ENCODE measurements around the gene STOX1.

Gene STOX1

GRCh38 chr10:68826764-68827591 lies at the start of gene STOX1:
TSS of gene STOX1 (plus strand) at chr10:68827531. CDS start at chr10:68827624, 93 bp downstream.
- peaks cover 6% of the 10 kb centered on the region for H3K4me1 ChIP-seq (ENCODE audit: control insufficient read depth, insufficient read depth, low read length)
- H3K27ac ChIP-seq (ENCODE audit: low read length), result no peak within 1 kb of the TSS

GRCh38 chr10:68781613-68782574 lies 45.4 kb upstream of the STOX1 start:
- Histone ChIP-seq H3K9ac (ENCODE audit: low read length in 2 of 2) (no peak overlapping the region), H3K36me3 (ENCODE audit: control insufficient read depth in 2 of 2, insufficient read depth in 2 of 2, low read length in 2 of 2) (peaks cover 26 to 35% of the 10 kb centered on the region in 2 donors), H3K4me3 (ENCODE audit: low read length in 2 of 2) (no peak overlapping the region), H3K4me1 (ENCODE audit: control insufficient read depth, insufficient read depth, low read length) (no peaks in the 10 kb centered on the region), H3K9me3 (ENCODE audit: control insufficient read depth in 2 of 2, low read length in 2 of 2) (no peaks in the 10 kb centered on the region), H3K27me3 (ENCODE audit: control insufficient read depth in 1 of 2, insufficient read depth in 2 of 2, low read length in 2 of 2) (no peaks in the 10 kb centered on the region), H3K27ac (ENCODE audit: low read length) (no peak overlapping the region)

More at GRCh38 chr10:68826764-68827591, at the start of gene STOX1:
- Histone ChIP-seq H3K4me3 (ENCODE audit: low read length in 2 of 2) (peak within 1 kb of the TSS; percentile 4 to 81), H3K27me3 (ENCODE audit: control insufficient read depth in 1 of 2, insufficient read depth in 2 of 2, low read length in 2 of 2) (no peaks in the 10 kb centered on the region), H3K9ac (ENCODE audit: low read length in 2 of 2) (peak within 1 kb of the TSS; percentile 11 to 68), H3K9me3 (ENCODE audit: control insufficient read depth in 2 of 2, low read length in 2 of 2) (no peaks in the 10 kb centered on the region), H3K36me3 (ENCODE audit: control insufficient read depth in 2 of 2, insufficient read depth in 2 of 2, low read length in 2 of 2) (no peaks in the 10 kb centered on the region)

- Histone ChIP-seq H3K9me3 (ENCODE audit: control insufficient read depth in 2 of 2, low read length in 2 of 2) (no peaks in the 10 kb centered on the region), H3K4me3 (ENCODE audit: low read length in 2 of 2) (no peak overlapping the region), H3K27me3 (ENCODE audit: control insufficient read depth in 1 of 2, insufficient read depth in 2 of 2, low read length in 2 of 2) (no peaks in the 10 kb centered on the region), H3K27ac (ENCODE audit: low read length) (no peak overlapping the region), H3K36me3 (ENCODE audit: control insufficient read depth in 2 of 2, insufficient read depth in 2 of 2, low read length in 2 of 2) (peaks cover 29 to 38% of the 10 kb centered on the region in 2 donors), H3K9ac (ENCODE audit: low read length in 2 of 2) (no peak overlapping the region), H3K4me1 (ENCODE audit: control insufficient read depth, insufficient read depth, low read length) (no peaks in the 10 kb centered on the region)
Measured at GRCh38 chr10:68784476-68784875, 42.9 kb upstream of the STOX1 start.

- peaks cover 27 to 42% of the 10 kb centered on the region in 2 donors for H3K36me3 ChIP-seq (ENCODE audit: control insufficient read depth in 2 of 2, insufficient read depth in 2 of 2, low read length in 2 of 2)
- no peaks in the 10 kb centered on the region for H3K27me3 ChIP-seq (ENCODE audit: control insufficient read depth in 1 of 2, insufficient read depth in 2 of 2, low read length in 2 of 2)
- H3K9ac ChIP-seq (ENCODE audit: low read length in 2 of 2), result no peak overlapping the region
- no peak overlapping the region for H3K4me3 ChIP-seq (ENCODE audit: low read length in 2 of 2)
- H3K27ac ChIP-seq (ENCODE audit: low read length), result no peak overlapping the region
- no peaks in the 10 kb centered on the region for H3K4me1 ChIP-seq (ENCODE audit: control insufficient read depth, insufficient read depth, low read length)
- H3K9me3 ChIP-seq (ENCODE audit: control insufficient read depth in 2 of 2, low read length in 2 of 2), result no peaks in the 10 kb centered on the region
Measured at GRCh38 chr10:68787813-68788212, 39.5 kb upstream of the STOX1 start.

- H3K9ac ChIP-seq (ENCODE audit: low read length in 2 of 2), result no peak overlapping the region
- H3K9me3 ChIP-seq (ENCODE audit: control insufficient read depth in 2 of 2, low read length in 2 of 2), result no peaks in the 10 kb centered on the region
- no peaks in the 10 kb centered on the region for H3K27me3 ChIP-seq (ENCODE audit: control insufficient read depth in 1 of 2, insufficient read depth in 2 of 2, low read length in 2 of 2)
- no peak overlapping the region for H3K4me3 ChIP-seq (ENCODE audit: low read length in 2 of 2)
- no peak overlapping the region for H3K27ac ChIP-seq (ENCODE audit: low read length)
- peaks cover 20 to 42% of the 10 kb centered on the region in 2 donors for H3K36me3 ChIP-seq (ENCODE audit: control insufficient read depth in 2 of 2, insufficient read depth in 2 of 2, low read length in 2 of 2)
- H3K4me1 ChIP-seq (ENCODE audit: control insufficient read depth, insufficient read depth, low read length), result no peaks in the 10 kb centered on the region
Measured at GRCh38 chr10:68790476-68790875, 36.9 kb upstream of the STOX1 start.

GRCh38 chr10:68792115-68792514 lies 35.2 kb upstream of the STOX1 start:
- Histone ChIP-seq H3K9ac (ENCODE audit: low read length in 2 of 2) (no peak overlapping the region), H3K27me3 (ENCODE audit: control insufficient read depth in 1 of 2, insufficient read depth in 2 of 2, low read length in 2 of 2) (no peaks in the 10 kb centered on the region), H3K4me1 (ENCODE audit: control insufficient read depth, insufficient read depth, low read length) (no peaks in the 10 kb centered on the region), H3K27ac (ENCODE audit: low read length) (no peak overlapping the region), H3K36me3 (ENCODE audit: control insufficient read depth in 2 of 2, insufficient read depth in 2 of 2, low read length in 2 of 2) (peaks cover 21 to 30% of the 10 kb centered on the region in 2 donors), H3K4me3 (ENCODE audit: low read length in 2 of 2) (no peak overlapping the region), H3K9me3 (ENCODE audit: control insufficient read depth in 2 of 2, low read length in 2 of 2) (no peaks in the 10 kb centered on the region)

- Histone ChIP-seq H3K36me3 (ENCODE audit: control insufficient read depth in 2 of 2, insufficient read depth in 2 of 2, low read length in 2 of 2) (peaks cover 5 to 15% of the 10 kb centered on the region in 2 donors), H3K4me3 (ENCODE audit: low read length in 2 of 2) (no peak overlapping the region), H3K4me1 (ENCODE audit: control insufficient read depth, insufficient read depth, low read length) (no peaks in the 10 kb centered on the region), H3K27ac (ENCODE audit: low read length) (no peak overlapping the region), H3K9ac (ENCODE audit: low read length in 2 of 2) (no peak overlapping the region), H3K9me3 (ENCODE audit: control insufficient read depth in 2 of 2, low read length in 2 of 2) (no peaks in the 10 kb centered on the region), H3K27me3 (ENCODE audit: control insufficient read depth in 1 of 2, insufficient read depth in 2 of 2, low read length in 2 of 2) (no peaks in the 10 kb centered on the region)
Measured at GRCh38 chr10:68795886-68796532, 31.3 kb upstream of the STOX1 start.

GRCh38 chr10:68796605-68797004 lies 30.7 kb upstream of the STOX1 start:
- H3K4me3 ChIP-seq (ENCODE audit: low read length in 2 of 2), result no peak overlapping the region
- no peaks in the 10 kb centered on the region for H3K9me3 ChIP-seq (ENCODE audit: control insufficient read depth in 2 of 2, low read length in 2 of 2)
- H3K27ac ChIP-seq (ENCODE audit: low read length), result no peak overlapping the region
- peaks cover 5 to 12% of the 10 kb centered on the region in 2 donors for H3K36me3 ChIP-seq (ENCODE audit: control insufficient read depth in 2 of 2, insufficient read depth in 2 of 2, low read length in 2 of 2)
- no peaks in the 10 kb centered on the region for H3K27me3 ChIP-seq (ENCODE audit: control insufficient read depth in 1 of 2, insufficient read depth in 2 of 2, low read length in 2 of 2)
- H3K9ac ChIP-seq (ENCODE audit: low read length in 2 of 2), result no peak overlapping the region
- H3K4me1 ChIP-seq (ENCODE audit: control insufficient read depth, insufficient read depth, low read length), result no peaks in the 10 kb centered on the region

- H3K27ac ChIP-seq (ENCODE audit: low read length), result no peak overlapping the region
- no peaks in the 10 kb centered on the region for H3K9me3 ChIP-seq (ENCODE audit: control insufficient read depth in 2 of 2, low read length in 2 of 2)
- no peaks in the 10 kb centered on the region for H3K27me3 ChIP-seq (ENCODE audit: control insufficient read depth in 1 of 2, insufficient read depth in 2 of 2, low read length in 2 of 2)
- peaks cover 5% of the 10 kb centered on the region in 2 donors for H3K36me3 ChIP-seq (ENCODE audit: control insufficient read depth in 2 of 2, insufficient read depth in 2 of 2, low read length in 2 of 2)
- no peak overlapping the region for H3K4me3 ChIP-seq (ENCODE audit: low read length in 2 of 2)
- H3K4me1 ChIP-seq (ENCODE audit: control insufficient read depth, insufficient read depth, low read length), result no peaks in the 10 kb centered on the region
- no peak overlapping the region for H3K9ac ChIP-seq (ENCODE audit: low read length in 2 of 2)
Measured at GRCh38 chr10:68800211-68800610, 27.1 kb upstream of the STOX1 start.

GRCh38 chr10:68804692-68805091 lies 22.6 kb upstream of the STOX1 start:
- H3K36me3 ChIP-seq (ENCODE audit: control insufficient read depth in 2 of 2, insufficient read depth in 2 of 2, low read length in 2 of 2), result no peaks in the 10 kb centered on the region
- H3K4me3 ChIP-seq (ENCODE audit: low read length in 2 of 2), result no peak overlapping the region
- no peak overlapping the region for H3K27ac ChIP-seq (ENCODE audit: low read length)
- H3K27me3 ChIP-seq (ENCODE audit: control insufficient read depth in 1 of 2, insufficient read depth in 2 of 2, low read length in 2 of 2), result no peaks in the 10 kb centered on the region
- H3K9me3 ChIP-seq (ENCODE audit: control insufficient read depth in 2 of 2, low read length in 2 of 2), result no peaks in the 10 kb centered on the region
- H3K9ac ChIP-seq (ENCODE audit: low read length in 2 of 2), result no peak overlapping the region
- no peaks in the 10 kb centered on the region for H3K4me1 ChIP-seq (ENCODE audit: control insufficient read depth, insufficient read depth, low read length)

All from stomach smooth muscle (tissue), 2 donors.